Astrocyte (in vitro differentiated cells and primary cell): ENCODE results near the gene GNAI2. TPM values are rescaled to one million over a fixed set of nuclear protein-coding genes. Genes with fewer than 3 reads are reported as not detected.
A peak's percentile ranks its signal among the peaks of the same experiment; 100 is the strongest.

Experiments
- DNase-seq: peaks from one replicate; pipeline ENCODE4 v3.0.0-alpha.2; 2010; ENCODE audit warnings: low read depth
- FAIRE-seq: peaks from 2 replicates; lab custom pipeline; 2011; peaks lifted over from hg19 to GRCh38; lab: Jason Lieb, UNC
- H2AFZ ChIP-seq: 2 replicates; pipeline ENCODE4 v1.6.0; 2012; ENCODE audit warnings: low read depth, low read length, inconsistent platforms
- H3K27ac ChIP-seq: 2 replicates; pipeline ENCODE4 v1.5.1; 2011; ENCODE audit warnings: low read depth, low read length, inconsistent platforms
- H3K27me3 ChIP-seq: 2 replicates; pipeline ENCODE4 v1.6.0; 2011; ENCODE audit warnings: low read length, inconsistent platforms; ENCODE audit not compliant: insufficient read depth
- H3K36me3 ChIP-seq: 2 replicates; pipeline ENCODE4 v1.5.1; 2011; ENCODE audit warnings: low read length, inconsistent platforms; ENCODE audit not compliant: insufficient read depth
- H3K4me1 ChIP-seq: 2 replicates; pipeline ENCODE4 v1.5.1; 2011; ENCODE audit warnings: low read length, inconsistent platforms; ENCODE audit not compliant: insufficient read depth
- H3K4me2 ChIP-seq: 2 replicates; pipeline ENCODE4 v1.6.0; 2012; ENCODE audit warnings: low read length, inconsistent platforms
- H3K4me3 ChIP-seq: 2 replicates; pipeline ENCODE4 v1.5.1; 2011; ENCODE audit warnings: low read depth, mild to moderate bottlenecking, low read length, inconsistent platforms; ENCODE audit not compliant: insufficient read depth
- H3K79me2 ChIP-seq: 2 replicates; pipeline ENCODE4 v1.6.0; 2012; ENCODE audit warnings: mild to moderate bottlenecking, low read length, inconsistent platforms; ENCODE audit not compliant: insufficient read depth
- H3K9ac ChIP-seq: 2 replicates; pipeline ENCODE4 v1.6.0; 2012; ENCODE audit warnings: mild to moderate bottlenecking, low read length, inconsistent platforms
- H3K9me3 ChIP-seq: 2 replicates; pipeline ENCODE4 v1.5.1; 2012; ENCODE audit warnings: low read depth, mild to moderate bottlenecking, low read length, inconsistent platforms; ENCODE audit not compliant: insufficient read depth
- H4K20me1 ChIP-seq: 2 replicates; pipeline ENCODE4 v1.6.0; 2012; ENCODE audit warnings: low read length, inconsistent platforms; ENCODE audit not compliant: insufficient read depth
- H3K27ac Mint-ChIP-seq: one replicate; pipeline ENCODE4 v1.8.0; 2021; ENCODE audit warnings: mild to moderate bottlenecking, mixed read lengths; ENCODE audit not compliant: unreplicated experiment
- H3K27me3 Mint-ChIP-seq: one replicate; pipeline ENCODE4 v1.8.0; 2021; ENCODE audit warnings: low read depth, mixed read lengths; ENCODE audit not compliant: unreplicated experiment
- H3K36me3 Mint-ChIP-seq: one replicate; pipeline ENCODE4 v1.8.0; 2021; ENCODE audit warnings: low read depth, mixed read lengths; ENCODE audit not compliant: unreplicated experiment
- H3K4me1 Mint-ChIP-seq: one replicate; pipeline ENCODE4 v1.8.0; 2021; ENCODE audit warnings: low read depth, mixed read lengths; ENCODE audit not compliant: unreplicated experiment
- H3K4me3 Mint-ChIP-seq: one replicate; pipeline ENCODE4 v1.8.0; 2021; ENCODE audit warnings: mild to moderate bottlenecking, moderate library complexity, mixed read lengths; ENCODE audit not compliant: unreplicated experiment
- H3K9me3 Mint-ChIP-seq: one replicate; pipeline ENCODE4 v1.8.0; 2021; ENCODE audit warnings: mild to moderate bottlenecking, mixed read lengths; ENCODE audit not compliant: unreplicated experiment
- EZH2 ChIP-seq: IDR thresholded peaks from 2 replicates; pipeline ENCODE4 v1.6.1; 2012; ENCODE audit warnings: mild to moderate bottlenecking, low read length, inconsistent platforms; ENCODE audit not compliant: insufficient read depth
- total RNA-seq: library from RNA; stranded (reverse); gene quantifications from 2 replicates; pipeline ENCODE4 v1.2.1, GENCODE V29; 2021
- TF ChIP-seq, protein P1 (sequence below): IDR thresholded peaks from 2 replicates; pipeline ENCODE4 v1.5.1; 2011; ENCODE audit warnings: low read depth, mild to moderate bottlenecking, inconsistent platforms, low read length, moderate library complexity; ENCODE audit not compliant: insufficient read depth

GNAI2 gene
- total RNA-seq, 1 donor from 2014 or later = 381 TPM

DNA sequence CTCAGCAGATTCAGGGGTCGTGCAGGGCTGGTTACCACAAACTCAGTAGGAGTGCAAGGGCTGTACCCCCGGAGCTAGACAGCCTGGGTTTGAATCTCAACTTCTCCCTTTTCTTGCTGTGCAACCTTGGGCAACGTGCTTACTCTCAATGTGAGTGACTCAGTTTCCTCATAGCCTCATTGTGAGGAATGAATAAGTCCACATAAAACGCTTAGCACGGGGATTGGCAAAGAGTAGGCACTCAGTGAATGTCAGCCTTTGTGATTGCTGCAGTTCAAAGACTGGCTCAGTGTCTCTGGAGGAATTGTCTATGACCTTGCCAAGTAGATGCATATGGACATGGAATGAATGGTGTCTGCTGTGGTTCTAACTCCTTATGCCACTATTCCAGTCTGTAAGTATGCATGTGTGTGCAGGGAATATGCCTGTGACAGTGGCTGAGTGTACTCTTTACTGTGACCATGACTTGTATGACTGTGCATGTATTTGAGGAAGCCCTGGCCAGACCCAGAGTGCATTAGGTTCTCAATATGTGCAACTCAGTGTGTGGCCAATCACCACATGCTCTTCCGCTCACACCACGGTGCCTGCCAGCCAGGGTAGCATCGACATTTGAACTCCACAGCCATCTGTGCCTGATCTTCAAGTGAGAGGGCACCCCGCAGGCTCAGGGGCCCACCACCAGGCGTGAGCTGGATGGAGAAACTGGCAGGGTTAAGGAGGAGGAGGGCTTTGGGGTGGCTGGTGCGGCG is 64.1 kb downstream of the GNAI2 start:
- Histone ChIP-seq H4K20me1 (no peaks in the 10 kb centered on the region), H3K27me3 (no peaks in the 10 kb centered on the region), H3K4me2 (peak overlapping the region; percentile 91), H3K27ac (peak overlapping the region; percentile 70), H2AFZ (peak overlapping the region; percentile 89), H3K9me3 (no peaks in the 10 kb centered on the region), H3K79me2 (peaks cover 7% of the 10 kb centered on the region), H3K4me3 (peak overlapping the region; percentile 61), H3K4me1 (peaks cover 17% of the 10 kb centered on the region), H3K36me3 (no peaks in the 10 kb centered on the region), H3K9ac (peak overlapping the region; percentile 78)
- TF ChIP-seq, protein P1, sequence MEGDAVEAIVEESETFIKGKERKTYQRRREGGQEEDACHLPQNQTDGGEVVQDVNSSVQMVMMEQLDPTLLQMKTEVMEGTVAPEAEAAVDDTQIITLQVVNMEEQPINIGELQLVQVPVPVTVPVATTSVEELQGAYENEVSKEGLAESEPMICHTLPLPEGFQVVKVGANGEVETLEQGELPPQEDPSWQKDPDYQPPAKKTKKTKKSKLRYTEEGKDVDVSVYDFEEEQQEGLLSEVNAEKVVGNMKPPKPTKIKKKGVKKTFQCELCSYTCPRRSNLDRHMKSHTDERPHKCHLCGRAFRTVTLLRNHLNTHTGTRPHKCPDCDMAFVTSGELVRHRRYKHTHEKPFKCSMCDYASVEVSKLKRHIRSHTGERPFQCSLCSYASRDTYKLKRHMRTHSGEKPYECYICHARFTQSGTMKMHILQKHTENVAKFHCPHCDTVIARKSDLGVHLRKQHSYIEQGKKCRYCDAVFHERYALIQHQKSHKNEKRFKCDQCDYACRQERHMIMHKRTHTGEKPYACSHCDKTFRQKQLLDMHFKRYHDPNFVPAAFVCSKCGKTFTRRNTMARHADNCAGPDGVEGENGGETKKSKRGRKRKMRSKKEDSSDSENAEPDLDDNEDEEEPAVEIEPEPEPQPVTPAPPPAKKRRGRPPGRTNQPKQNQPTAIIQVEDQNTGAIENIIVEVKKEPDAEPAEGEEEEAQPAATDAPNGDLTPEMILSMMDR = no peak
- no peak for TF ChIP-seq EZH2
- DNase-seq = peak; percentile 47
- no peaks in the 10 kb centered on the region for H3K9me3 Mint-ChIP-seq
- no peak for FAIRE-seq
- no peaks in the 10 kb centered on the region for H3K36me3 Mint-ChIP-seq
- H3K27me3 Mint-ChIP-seq = no peaks in the 10 kb centered on the region
- peak overlapping the region; percentile 96 for H3K4me3 Mint-ChIP-seq
- peaks cover 11% of the 10 kb centered on the region for H3K4me1 Mint-ChIP-seq
- peak overlapping the region; percentile 41 for H3K27ac Mint-ChIP-seq

DNA sequence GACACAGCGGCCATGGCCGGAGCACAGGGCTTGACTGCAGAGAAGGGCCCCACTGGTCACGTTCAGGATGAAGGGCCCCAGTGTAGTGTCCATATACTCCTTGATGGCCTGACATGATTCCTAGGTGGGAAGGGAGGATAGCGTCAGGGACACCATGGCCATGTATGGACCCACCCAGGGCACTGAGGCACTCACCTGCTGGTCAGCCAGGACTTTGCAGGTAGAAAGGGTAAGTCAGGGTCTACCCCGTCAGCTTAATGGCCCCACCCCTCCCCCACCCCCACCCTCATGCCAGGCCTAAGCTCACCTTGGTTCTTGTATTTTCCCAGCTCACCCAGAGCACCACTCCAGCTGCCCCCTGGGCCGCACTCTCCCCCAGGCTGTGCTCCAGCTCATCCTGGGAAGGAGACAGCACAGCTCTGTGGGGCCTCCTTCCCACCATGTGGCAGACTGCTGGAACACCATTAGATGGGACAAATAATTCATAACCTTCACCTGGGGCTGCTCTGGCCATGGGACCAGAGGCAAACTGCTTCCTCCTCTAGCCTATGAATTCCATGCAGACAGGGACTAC is 64.8 kb downstream of the GNAI2 start:
- peaks cover 11% of the 10 kb centered on the region for H3K4me1 Mint-ChIP-seq
- no peak for DNase-seq
- H3K27ac Mint-ChIP-seq = peak overlapping the region; percentile 38
- Histone ChIP-seq H3K4me2 (peak overlapping the region; percentile 91), H3K4me3 (no peak overlapping the region), H3K9me3 (no peaks in the 10 kb centered on the region), H3K4me1 (peaks cover 17% of the 10 kb centered on the region), H3K9ac (no peak overlapping the region), H3K36me3 (no peaks in the 10 kb centered on the region), H2AFZ (peak overlapping the region; percentile 27), H3K27me3 (no peaks in the 10 kb centered on the region), H3K27ac (no peak overlapping the region), H4K20me1 (no peaks in the 10 kb centered on the region), H3K79me2 (peaks cover 7% of the 10 kb centered on the region)
- TF ChIP-seq, protein P1 = no peak
- TF ChIP-seq EZH2 = no peak
- no peak for FAIRE-seq
- H3K27me3 Mint-ChIP-seq = no peaks in the 10 kb centered on the region
- H3K4me3 Mint-ChIP-seq = no peak overlapping the region
- peaks cover 1% of the 10 kb centered on the region for H3K36me3 Mint-ChIP-seq
- no peaks in the 10 kb centered on the region for H3K9me3 Mint-ChIP-seq
